Activated naive CD4-positive, alpha-beta T cell (primary cell): Measurements from ENCODE around the gene SLC18A3.

Experiments used
- DNase-seq, 4 experiments: peaks; one replicate each; lab custom pipeline; 2025; lab: John Stamatoyannopoulos, UW

SLC18A3 gene

DNA sequence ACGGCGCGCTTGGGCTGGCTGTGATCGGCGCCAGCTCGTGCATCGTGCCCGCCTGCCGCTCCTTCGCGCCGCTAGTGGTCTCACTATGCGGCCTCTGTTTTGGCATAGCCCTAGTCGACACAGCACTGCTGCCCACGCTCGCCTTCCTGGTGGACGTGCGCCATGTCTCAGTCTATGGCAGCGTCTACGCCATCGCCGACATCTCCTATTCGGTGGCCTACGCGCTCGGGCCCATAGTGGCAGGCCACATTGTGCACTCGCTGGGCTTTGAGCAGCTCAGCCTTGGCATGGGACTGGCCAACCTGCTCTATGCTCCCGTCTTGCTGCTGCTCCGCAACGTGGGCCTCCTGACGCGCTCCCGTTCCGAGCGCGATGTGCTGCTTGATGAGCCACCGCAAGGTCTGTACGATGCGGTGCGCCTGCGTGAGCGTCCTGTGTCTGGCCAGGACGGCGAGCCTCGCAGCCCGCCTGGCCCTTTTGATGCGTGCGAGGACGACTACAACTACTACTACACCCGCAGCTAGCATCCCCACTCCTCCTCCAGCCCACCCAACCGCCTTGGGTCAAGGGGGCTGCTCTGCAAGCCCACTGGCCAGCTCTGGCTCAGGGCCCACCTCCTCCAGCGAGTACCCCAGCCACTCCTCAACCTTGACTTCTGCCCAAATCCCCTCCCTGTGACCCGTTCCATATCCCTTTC lies 1.9 kb downstream of the SLC18A3 start:
- no peak for DNase-seq

DNA sequence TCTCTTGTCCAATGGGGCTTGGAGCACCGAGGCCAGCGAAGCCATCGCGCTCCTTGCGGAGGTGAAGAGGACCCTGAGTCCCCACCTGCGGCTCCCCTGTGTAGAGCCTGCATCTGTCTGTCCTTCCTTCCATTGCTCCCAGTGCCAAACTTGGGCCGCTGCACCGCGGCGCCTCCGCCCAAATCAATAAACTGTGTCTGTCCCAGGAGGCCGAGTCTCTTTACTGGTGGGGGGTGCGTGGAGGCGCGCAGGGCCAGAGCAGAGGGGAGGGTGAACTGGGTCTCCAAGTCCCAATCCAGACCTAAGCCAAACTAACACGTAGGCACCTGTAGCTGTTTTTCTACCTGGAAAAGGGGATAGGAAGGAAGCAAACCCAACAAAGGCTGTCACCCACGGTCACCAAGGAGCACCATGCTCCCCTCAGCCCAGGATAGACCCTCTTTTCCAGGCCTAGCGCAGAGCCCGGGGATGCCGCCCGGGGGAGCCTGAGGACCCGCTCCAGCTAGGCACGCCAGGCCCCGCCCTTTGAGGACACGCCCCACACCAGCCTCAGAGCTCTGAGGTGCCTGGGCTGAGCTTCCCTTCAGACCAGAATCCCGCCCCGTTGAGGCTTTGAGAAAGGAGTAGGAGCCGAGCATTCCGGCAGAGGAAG lies 2.5 kb downstream of the SLC18A3 start:
- DNase-seq, result no peak

DNA sequence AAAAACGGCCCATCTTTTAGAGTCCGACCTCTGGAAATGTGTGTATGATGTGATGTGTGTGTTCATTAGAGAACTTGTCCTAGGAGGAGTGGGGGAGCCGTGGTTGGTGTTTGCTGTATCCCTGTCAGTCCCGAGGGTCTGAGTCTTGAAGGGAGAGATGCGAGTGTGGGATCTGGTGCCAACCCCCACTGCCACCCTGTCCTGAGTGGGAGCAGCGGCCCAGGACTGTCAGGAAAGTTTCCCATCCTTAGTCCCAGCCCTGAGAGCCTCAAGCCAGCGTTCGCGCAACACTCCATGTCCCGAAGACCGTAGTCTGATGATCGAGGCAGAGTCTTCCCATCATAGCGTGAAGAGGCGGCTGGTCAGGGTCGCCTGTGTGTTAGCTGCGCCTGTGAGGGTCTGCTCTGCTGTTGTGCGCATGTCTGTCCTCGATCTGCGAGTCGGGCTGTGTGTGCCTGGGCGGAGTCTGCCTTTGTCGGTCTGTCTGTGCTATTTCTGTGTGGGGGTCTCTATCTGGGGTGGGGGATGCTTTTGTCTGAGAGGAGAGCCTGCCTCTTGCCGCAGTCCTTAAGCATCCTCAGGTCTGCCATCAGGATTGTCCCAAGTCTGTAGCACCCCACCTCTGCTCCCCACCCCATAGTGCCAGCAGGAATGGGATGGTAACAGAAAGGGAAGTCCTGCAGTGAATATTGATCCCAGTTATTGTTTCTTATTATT lies 3.2 kb downstream of the SLC18A3 start:
- DNase-seq, result no peak

DNA sequence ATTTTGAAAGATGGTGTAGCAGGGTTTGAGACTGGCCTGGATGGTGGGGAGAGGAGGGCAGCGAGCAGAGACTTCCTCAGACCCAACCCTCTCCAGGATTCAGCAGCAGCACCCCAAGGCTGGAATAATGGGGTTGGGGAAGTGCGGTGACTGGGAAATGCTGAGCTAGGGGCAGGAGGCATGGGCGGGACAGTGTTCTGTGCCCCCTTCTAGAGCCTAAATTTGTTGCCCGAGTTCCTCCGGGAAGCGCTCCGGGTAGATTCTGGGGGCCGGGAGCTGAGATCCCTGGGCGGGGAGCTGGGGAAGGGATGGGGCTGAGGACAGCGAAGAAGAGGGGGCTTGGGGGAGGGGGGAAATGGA lies 3.8 kb downstream of the SLC18A3 start, which contains the start of gene CHAT:
CHAT (plus strand) TSS at position 156 of the 360 bp plus-strand sequence; CDS start at position 309, 153 bp downstream.
- no peak for DNase-seq

DNA sequence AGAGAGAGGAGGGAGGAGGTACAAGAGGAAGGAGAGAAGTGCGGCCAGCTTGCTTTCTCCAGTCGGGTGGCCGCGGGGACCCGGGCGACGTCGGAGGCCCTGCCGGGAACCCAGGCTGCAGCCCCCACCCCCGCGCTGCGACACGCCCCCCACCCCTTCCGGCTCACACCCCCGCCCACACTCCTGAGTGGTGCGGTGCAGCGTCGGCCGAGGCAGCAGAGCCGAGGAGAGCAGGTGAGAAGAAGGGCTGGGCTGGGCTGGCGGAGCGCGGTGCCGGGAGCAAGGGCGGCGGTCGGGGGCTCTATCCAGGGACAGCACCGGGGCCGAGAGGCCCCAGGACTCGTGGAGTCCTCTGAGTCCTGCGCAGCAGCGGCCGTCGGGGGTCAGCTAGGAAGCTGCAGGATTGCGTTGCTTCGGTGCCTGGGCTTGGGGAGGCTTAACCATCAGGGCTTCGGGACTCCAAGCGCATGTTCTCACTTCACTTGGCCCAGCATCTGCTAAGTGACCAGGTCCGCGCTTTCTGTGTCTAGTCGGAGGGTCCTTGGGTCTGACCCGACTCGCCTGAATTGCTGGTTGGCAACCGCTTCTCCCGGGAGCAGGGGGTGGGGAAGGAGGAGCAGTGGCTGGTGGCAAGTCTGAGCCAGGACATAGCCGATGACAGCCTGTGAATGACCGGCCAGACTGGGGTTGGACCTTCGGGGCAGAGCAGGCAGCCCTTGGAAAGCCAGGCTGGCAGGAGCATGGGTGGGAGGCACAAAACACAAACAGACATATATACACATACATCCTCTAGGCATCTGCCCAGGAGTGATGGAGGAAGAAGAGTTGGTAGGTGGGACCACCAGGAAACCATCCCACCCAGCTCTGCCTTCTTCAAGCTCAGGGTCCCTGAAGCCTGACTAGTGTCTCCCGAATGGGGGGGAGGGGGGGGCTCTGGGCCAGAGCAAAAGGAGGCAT lies 4.4 kb downstream of the SLC18A3 start:
- no peak for DNase-seq

DNA sequence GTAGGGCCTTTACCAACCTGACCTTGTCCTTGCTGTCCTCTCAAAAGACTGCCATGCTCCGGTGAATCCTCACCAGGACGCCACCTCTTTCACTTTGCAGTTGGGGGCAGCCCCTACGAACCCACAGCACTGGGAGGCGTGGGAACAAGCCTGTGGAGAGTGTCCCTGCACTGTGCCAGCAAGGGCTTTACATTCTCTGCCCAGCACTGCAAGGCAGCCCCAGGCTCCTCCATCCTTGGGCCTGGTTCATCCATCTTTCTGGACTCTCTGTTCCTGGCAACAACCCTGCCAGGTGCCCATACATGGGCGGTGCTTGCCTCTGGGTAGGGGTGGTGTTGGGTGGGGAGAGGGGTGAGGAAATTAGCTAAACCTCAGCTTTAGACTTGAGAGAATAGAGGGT lies 5.1 kb downstream of the SLC18A3 start:
- DNase-seq, result no peak

DNA sequence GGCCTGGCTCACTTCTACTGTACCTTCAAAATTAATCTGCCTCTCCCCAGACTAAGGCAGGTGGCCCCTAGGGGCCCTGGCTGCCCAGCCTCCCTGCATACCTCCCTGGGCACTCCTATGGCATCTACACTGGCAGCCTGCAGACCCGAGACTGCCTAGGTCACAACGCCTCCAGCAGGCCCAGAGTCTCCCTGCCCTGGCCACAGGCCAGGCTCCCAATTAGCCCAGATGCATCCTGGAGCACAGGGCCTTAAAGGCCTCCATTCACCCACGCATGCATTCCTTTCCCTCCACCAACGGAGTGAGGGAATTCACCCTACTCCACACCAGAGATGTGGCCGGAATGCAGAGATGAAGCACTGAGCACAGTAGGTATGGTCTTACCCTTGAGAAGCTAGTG lies 5.6 kb downstream of the SLC18A3 start:
- DNase-seq, result no peak

DNA sequence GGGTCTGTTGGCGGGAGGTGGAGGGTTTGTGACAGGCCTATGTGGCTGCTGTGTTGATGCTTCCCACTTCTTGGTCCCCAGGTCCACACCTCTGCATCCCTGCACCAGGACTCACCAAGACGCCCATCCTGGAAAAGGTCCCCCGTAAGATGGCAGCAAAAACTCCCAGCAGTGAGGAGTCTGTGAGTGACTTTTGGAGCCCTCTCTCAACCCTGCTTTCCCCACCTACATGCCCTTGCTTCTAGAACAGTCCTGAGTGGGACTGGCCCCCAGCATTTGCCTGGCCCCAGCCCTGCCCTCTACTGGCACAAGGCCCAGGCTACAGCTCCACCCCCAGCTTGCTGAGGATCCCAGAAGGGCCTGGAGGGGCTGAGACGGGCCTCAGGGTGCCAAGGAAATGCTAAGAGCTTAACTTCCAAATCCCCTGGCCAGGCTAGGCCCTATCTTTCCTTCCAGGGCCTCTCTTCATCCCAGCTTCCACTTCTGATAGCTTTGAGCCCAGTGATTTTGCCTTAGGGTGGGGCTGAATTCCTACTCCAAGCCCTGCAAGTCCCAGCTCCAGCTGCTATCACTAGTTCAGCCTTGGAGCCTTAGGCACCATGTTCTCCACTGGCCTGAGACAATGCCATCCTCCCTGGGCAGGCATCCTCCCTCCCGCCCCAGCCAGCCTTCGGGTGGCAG lies 6.5 kb downstream of the SLC18A3 start:
- DNase-seq, result no peak

DNA sequence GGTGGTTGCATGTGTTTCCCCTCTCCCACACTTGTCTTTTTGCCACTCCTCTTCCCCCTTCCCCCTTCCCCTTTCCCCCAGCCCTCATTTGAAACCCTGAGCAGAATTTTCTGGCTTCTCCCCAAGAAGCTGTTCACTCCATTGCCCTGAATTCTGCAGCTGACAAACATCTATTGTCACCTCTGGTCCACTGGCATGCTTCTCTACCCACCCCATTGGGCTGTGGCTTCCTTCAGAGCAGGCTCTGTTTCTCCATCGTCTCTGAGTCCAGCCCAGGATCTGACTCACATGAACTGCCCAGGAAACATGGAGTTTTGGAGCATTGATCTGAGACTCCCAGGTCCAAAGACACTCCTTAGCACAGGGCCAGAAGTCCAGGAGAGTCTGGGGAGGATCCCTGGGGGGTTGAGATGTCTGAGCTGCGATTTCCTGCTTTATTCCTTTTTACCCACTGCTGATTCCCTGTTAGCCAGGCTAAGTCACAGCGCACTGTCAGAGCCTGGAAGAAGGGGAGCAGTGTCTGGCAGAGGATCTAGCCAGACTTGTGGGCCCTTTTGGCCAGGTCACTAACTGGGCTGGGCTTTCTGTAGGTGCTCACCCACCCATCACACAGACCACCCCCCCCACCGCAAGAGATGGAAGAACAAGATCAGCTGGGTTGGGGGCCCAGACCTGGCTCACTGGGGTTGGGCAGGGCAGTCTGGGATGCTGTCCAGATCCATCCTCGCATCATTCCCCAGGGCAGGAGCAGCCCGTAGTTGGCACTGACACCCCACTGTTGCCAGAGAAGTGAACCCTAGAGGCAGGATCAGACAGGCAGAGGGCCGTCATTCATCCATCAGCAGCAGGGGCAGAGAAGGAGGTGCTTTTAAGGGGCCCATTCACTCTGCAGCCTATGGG lies 7.3 kb downstream of the SLC18A3 start:
- DNase-seq, result no peak

DNA sequence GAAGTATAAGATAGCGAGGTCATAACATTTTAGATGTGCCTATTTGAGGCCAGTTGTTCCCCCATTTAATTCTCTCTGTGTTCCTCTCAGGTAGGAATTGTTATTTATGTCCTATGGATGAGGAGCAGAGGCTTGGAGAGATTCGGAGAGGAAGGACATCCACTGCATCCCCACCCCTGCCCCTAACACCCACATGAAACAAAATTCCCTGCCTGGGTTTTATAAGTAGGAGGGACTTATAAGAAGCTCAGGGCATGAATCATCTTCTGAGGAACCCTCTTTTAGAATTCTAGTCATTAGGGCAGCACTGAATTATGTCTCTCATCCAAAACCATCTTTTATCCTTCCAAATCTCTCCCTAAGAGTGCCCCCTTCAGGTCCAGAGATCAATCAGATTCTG lies 8.7 kb downstream of the SLC18A3 start:
- DNase-seq, result no peak

DNA sequence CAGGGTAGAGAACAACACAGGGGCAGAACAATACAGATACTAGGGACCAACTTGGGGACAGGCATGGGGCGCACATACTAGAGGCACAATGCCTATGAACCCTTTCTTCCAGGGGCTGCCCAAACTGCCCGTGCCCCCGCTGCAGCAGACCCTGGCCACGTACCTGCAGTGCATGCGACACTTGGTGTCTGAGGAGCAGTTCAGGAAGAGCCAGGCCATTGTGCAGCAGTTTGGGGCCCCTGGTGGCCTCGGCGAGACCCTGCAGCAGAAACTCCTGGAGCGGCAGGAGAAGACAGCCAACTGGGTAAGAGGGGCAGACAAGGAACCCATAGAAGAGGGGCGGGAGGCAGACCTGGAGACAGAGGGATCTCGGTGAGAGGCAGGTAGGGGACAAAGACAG lies 9.5 kb downstream of the SLC18A3 start:
- DNase-seq, result no peak

DNA sequence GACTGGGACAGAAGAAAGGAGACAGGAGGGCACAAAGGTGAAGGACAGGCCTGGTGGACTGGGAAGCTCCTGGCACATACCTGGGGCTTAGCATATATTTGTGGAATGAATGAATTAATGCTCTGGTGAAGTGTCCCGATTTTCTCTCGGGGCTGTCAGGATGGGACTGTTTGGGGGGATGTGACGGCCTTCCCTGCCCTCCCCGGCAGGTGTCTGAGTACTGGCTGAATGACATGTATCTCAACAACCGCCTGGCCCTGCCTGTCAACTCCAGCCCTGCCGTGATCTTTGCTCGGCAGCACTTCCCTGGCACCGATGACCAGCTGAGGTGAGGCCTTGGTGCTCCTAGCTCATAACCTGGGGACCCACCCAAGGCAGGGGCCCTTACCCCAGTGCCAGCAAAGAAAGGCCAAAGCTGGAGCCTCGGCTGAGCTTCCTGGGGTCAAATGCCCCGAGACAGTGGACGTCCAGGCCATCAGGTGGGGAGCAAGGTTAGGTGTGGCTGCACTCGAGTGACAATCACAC lies 10.2 kb downstream of the SLC18A3 start:
- DNase-seq, result no peak

DNA sequence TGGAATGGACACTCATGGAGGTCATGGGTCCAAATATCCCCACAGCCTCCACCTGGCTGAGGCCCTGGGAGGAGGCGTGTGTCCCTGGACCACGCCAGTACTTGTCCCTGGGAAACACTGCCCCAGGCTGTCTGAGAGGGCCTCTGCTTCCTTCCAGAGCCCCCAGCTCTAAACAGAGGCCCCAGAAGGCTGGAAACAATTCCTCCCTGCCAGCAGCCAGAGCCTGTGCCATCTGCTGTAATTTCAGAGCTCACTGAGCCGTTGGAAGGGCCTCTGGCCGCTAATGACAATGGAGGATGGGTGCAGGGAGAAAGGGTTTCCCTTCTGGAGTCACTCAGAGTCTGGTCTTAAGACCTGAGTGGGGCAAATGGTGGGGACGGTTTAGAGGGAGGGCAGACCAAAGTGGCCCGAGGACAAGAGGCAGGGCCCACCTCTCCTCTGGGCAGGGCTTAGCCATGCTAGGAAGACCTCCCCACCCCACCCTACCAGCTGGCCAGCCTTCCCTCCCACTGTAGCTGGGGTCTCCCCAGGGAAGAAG lies 10.8 kb downstream of the SLC18A3 start:
- DNase-seq, result no peak

DNA sequence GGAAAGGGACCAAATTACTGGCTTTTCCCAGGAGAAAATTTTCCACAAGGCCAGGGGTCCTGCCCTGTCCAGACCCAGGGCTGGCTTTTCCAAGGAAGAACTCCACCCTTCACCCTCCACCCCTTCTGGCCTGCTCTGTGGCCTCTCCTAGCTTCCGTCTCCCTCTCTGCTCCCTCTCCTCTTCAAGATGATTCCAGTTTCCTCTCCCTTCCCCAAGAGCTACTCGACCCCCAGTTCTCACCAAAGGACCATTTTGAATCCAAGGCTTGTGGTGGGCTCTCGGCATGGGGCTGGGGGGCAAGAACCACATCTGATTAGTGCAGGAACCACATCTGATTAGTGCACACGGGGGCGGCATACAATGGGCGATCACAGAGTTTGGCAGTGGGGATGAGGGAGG lies 11.5 kb downstream of the SLC18A3 start:
- no peak for DNase-seq

DNA sequence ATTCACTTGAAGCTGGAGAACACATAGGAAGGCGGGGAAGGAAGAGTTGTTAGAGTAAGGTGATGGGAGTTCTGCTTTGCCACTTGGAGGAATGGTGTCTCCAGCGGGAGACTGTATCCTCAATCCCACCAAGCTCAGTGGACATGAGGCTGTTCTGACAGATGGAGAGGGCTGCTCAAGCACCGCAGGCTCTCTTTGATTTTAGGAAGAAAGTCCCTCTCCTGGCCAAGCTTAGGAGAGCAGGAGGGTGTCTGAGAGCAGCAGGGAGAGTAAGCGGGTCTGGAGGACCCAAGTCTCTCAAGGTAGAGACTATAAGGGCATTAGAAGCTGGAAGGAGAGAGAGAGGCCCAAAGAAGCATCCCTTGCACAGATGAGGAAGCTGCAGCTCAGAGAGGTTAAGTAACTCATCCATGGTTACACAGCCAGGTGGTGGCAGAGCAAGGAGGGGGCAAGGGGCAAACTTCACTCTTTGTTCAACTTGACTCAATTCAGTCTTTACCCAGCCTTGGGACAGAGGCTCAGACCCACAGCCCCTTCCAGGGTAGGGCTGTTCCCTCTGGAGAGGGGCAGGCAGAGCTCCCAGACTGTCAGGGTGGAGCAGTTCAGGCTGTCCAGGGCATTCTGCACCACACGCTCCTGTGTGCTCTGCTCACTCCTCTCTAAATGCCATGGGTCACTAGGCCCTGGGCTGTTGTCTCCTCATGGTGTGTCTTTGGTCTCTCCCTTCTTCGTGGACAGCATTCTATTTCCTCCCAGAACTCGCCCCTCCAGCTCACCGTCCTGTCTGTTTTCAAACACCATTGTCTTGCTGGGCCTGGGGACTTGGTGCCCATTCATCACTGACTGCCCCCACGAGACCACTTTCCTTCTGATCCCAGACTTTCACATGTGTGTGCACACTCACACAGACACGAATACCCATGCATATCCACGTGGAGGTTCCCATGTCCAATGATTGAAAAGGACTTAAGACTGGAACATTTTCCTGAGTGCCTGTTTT lies 12.6 kb downstream of the SLC18A3 start:
- no peak for DNase-seq

DNA sequence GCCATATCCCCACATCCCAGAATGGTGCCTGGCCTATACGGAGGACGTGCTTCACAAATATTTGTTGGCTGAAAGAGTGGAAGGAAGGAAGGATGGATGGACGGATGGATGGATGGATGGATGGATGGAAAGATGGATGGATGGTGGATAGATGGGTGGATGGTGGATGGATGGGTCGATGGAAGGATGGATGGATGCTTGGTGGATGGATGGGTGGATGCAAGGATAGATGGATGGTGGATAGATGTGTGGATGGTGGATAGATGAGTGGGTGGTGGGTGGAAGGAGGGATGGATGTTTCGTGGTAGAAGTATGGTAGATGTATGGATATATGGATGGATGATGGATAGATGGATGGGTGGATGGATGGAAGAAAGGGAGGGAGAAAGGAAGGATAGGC lies 14.5 kb downstream of the SLC18A3 start:
- DNase-seq, result no peak

DNA sequence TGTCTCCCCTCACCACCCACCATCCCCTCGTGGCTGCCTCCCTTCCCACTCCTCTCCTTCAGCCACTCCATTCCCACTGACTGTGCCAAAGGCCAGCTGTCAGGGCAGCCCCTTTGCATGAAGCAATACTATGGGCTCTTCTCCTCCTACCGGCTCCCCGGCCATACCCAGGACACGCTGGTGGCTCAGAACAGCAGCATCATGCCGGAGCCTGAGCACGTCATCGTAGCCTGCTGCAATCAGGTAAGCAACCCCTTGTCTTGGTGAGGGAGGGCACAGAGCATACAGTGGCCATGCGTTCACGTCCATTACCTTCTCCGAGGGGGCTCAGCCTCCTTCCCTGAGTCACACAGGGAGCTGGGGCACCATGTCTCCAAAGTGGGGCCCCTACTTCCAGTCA lies 15.3 kb downstream of the SLC18A3 start:
- DNase-seq, result no peak

DNA sequence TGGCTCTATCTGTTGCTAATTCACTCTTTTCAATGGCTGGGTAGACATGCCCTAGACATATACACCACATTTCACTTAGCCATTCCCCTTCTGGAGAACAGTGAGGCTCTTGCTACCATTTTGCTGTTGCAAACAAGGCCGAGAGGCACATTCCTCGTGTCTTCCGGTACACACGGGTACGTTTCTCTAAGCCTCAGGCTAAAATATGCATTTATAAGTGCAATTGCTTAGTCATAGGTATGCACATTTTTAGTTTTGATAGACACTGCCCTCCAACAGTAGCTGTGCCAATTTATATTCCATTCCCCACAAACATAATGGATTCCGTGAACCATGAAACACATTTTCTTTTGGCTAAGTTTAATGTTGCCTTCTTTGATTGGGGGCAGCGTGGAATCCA lies 16.9 kb downstream of the SLC18A3 start:
- DNase-seq, result no peak
